Large intestine (tissue), 3 donors: ENCODE data around the gene KPNA6. TPM values are rescaled to one million over a fixed set of nuclear protein-coding genes. Genes with fewer than 3 reads are reported as not detected.

Experiments
- DNase-seq, 2 donors: peaks; one replicate each; pipeline versions ENCODE4 v3.0.0 to v3.0.0-alpha.2; 2013
- H3K27ac ChIP-seq: one replicate; pipeline ENCODE4 v1.5.1; 2013; ENCODE audit warnings: low read length
- H3K27me3 ChIP-seq: 2 replicates; pipeline ENCODE4 v1.6.1; 2013; ENCODE audit warnings: low read length; ENCODE audit not compliant: control insufficient read depth, insufficient read depth
- H3K36me3 ChIP-seq: 2 replicates; pipeline ENCODE4 v1.6.1; 2013; ENCODE audit warnings: low read length; ENCODE audit not compliant: control insufficient read depth, insufficient read depth
- H3K4me1 ChIP-seq: one replicate; pipeline ENCODE4 v1.6.1; 2013; ENCODE audit warnings: low read length; ENCODE audit not compliant: control insufficient read depth, insufficient read depth
- H3K4me3 ChIP-seq: one replicate; pipeline ENCODE4 v1.5.1; 2013; ENCODE audit warnings: low read length
- H3K9me3 ChIP-seq: one replicate; pipeline ENCODE4 v1.6.1; 2013; ENCODE audit warnings: mild to moderate bottlenecking, low read depth, low read length, moderate library complexity; ENCODE audit not compliant: control insufficient read depth
- WGBS: methylation state at CpG from one replicate; pipeline ENCODE4 v1.1.5; 2013; ENCODE audit warnings: low lambda C conversion rate; ENCODE audit not compliant: insufficient coverage; 5-methylcytosine and 5-hydroxymethylcytosine counted together
- polyA plus RNA-seq: library from polyadenylated mRNA; unstranded; fragments of 120-200 nt; gene quantifications from one replicate; pipeline ENCODE4 v1.2.1, GENCODE V29; 2013

Gene KPNA6
- polyA plus RNA-seq, 1 donor = 25.3 TPM

GRCh38 chr1:32172621-32173245 lies 64.9 kb downstream of the KPNA6 start:
- no peak for DNase-seq
- Histone ChIP-seq H3K4me3 (no peak overlapping the region), H3K9me3 (no peaks in the 10 kb centered on the region), H3K36me3 (peaks cover 66% of the 10 kb centered on the region), H3K4me1 (peaks cover 4% of the 10 kb centered on the region), H3K27ac (no peak overlapping the region), H3K27me3 (no peaks in the 10 kb centered on the region)
- WGBS = no CpG with 5 or more reads among the region's 1 CpG

- peak overlapping the region; percentile 85 for H3K4me3 ChIP-seq
- H3K4me1 ChIP-seq = peaks cover 22% of the 10 kb centered on the region
- H3K9me3 ChIP-seq = no peaks in the 10 kb centered on the region
- 100% methylated on average over 1 of the region's 7 CpGs for WGBS
- H3K27me3 ChIP-seq = no peaks in the 10 kb centered on the region
- H3K27ac ChIP-seq = peak overlapping the region; percentile 95
- peaks cover 27% of the 10 kb centered on the region for H3K36me3 ChIP-seq
- DNase-seq = no peak
These were observed 70.7 kb downstream of the KPNA6 start for GRCh38 chr1:32178380-32179192.

- no peaks in the 10 kb centered on the region for H3K9me3 ChIP-seq
- DNase-seq = no peak
- H3K27ac ChIP-seq = peak overlapping the region; percentile 95
- H3K27me3 ChIP-seq = no peaks in the 10 kb centered on the region
- H3K36me3 ChIP-seq = peaks cover 27% of the 10 kb centered on the region
- peaks cover 21% of the 10 kb centered on the region for H3K4me1 ChIP-seq
- WGBS = no CpG with 5 or more reads among the region's 7 CpGs
- H3K4me3 ChIP-seq = peak overlapping the region; percentile 85
These were observed 71.3 kb downstream of the KPNA6 start for GRCh38 chr1:32179193-32179442.

- H3K36me3 ChIP-seq = peaks cover 29% of the 10 kb centered on the region
- peak within 1 kb of the TSS; percentile 95 for H3K27ac ChIP-seq
- H3K27me3 ChIP-seq = no peaks in the 10 kb centered on the region
- H3K4me3 ChIP-seq = peak within 1 kb of the TSS; percentile 85
- peak; percentile 91 to 96 for DNase-seq
- no CpG with 5 or more reads among the region's 79 CpGs for WGBS
- peaks cover 21% of the 10 kb centered on the region for H3K4me1 ChIP-seq
- no peaks in the 10 kb centered on the region for H3K9me3 ChIP-seq
These were observed 71.8 kb downstream of the KPNA6 start, which contains the start of gene TXLNA for GRCh38 chr1:32179443-32180185. Gene TXLNA, plus strand, starts transcription at chr1:32179675. Its CDS starts 671 bp downstream, at chr1:32180346.

GRCh38 chr1:32180186-32181060 lies 72.6 kb downstream of the KPNA6 start:
- WGBS = 48% methylated on average over 3 of the region's 36 CpGs
- Histone ChIP-seq H3K4me3 (peak overlapping the region; percentile 85), H3K36me3 (peaks cover 29% of the 10 kb centered on the region), H3K27ac (peak overlapping the region; percentile 95), H3K9me3 (no peaks in the 10 kb centered on the region), H3K4me1 (peaks cover 21% of the 10 kb centered on the region), H3K27me3 (no peaks in the 10 kb centered on the region)
- DNase-seq = no peak

- DNase-seq = no peak
- no CpG with 5 or more reads among the region's 9 CpGs for WGBS
- Histone ChIP-seq H3K27ac (no peak overlapping the region), H3K9me3 (no peaks in the 10 kb centered on the region), H3K36me3 (peaks cover 31% of the 10 kb centered on the region), H3K4me1 (peaks cover 21% of the 10 kb centered on the region), H3K4me3 (peak overlapping the region; percentile 85), H3K27me3 (no peaks in the 10 kb centered on the region)
These were observed 73.2 kb downstream of the KPNA6 start for GRCh38 chr1:32181065-32181464.

GRCh38 chr1:32181563-32181962 lies 73.7 kb downstream of the KPNA6 start:
- no peaks in the 10 kb centered on the region for H3K9me3 ChIP-seq
- H3K4me3 ChIP-seq = no peak overlapping the region
- H3K36me3 ChIP-seq = peaks cover 36% of the 10 kb centered on the region
- WGBS = no CpG with 5 or more reads among the region's 5 CpGs
- H3K27ac ChIP-seq = no peak overlapping the region
- H3K4me1 ChIP-seq = peaks cover 21% of the 10 kb centered on the region
- DNase-seq = no peak
- H3K27me3 ChIP-seq = no peaks in the 10 kb centered on the region

- 100% methylated on average over 1 of the region's 6 CpGs for WGBS
- DNase-seq = no peak
- H3K27ac ChIP-seq = no peak overlapping the region
- peaks cover 21% of the 10 kb centered on the region for H3K4me1 ChIP-seq
- no peaks in the 10 kb centered on the region for H3K9me3 ChIP-seq
- no peak overlapping the region for H3K4me3 ChIP-seq
- peaks cover 41% of the 10 kb centered on the region for H3K36me3 ChIP-seq
- H3K27me3 ChIP-seq = no peaks in the 10 kb centered on the region
These were observed 74.2 kb downstream of the KPNA6 start for GRCh38 chr1:32182060-32182459.

- peaks cover 64% of the 10 kb centered on the region for H3K36me3 ChIP-seq
- H3K9me3 ChIP-seq = no peaks in the 10 kb centered on the region
- H3K4me3 ChIP-seq = no peak overlapping the region
- H3K27me3 ChIP-seq = no peaks in the 10 kb centered on the region
- no peak overlapping the region for H3K27ac ChIP-seq
- DNase-seq = no peak
- H3K4me1 ChIP-seq = peaks cover 13% of the 10 kb centered on the region
These were observed 76.8 kb downstream of the KPNA6 start for GRCh38 chr1:32184650-32185049.

- Histone ChIP-seq H3K9me3 (no peaks in the 10 kb centered on the region), H3K27ac (no peak overlapping the region), H3K4me1 (peaks cover 10% of the 10 kb centered on the region), H3K36me3 (peaks cover 76% of the 10 kb centered on the region), H3K4me3 (no peak overlapping the region), H3K27me3 (no peaks in the 10 kb centered on the region)
- WGBS = 80% methylated on average over 1 of the region's 2 CpGs
- no peak for DNase-seq
These were observed 78.2 kb downstream of the KPNA6 start for GRCh38 chr1:32186077-32186476.
